GM23338 (cell line): ENCODE data around the gene TGIF1. TPM values are rescaled to one million over a fixed set of nuclear protein-coding genes. Genes with fewer than 3 reads are reported as not detected.

Experiments used
- ATAC-seq: fragments of 200-7000 bp; cut with Tn5 transposase; 3 replicates; pipeline ENCODE4 v1.9.1; 2020
- DNase-seq: peaks from one replicate; pipeline ENCODE4 v3.0.0-alpha.2; 2015; ENCODE audit warnings: low spot score
- H2AFZ ChIP-seq: fragments of 200-600 bp; sonication (generic); 2 replicates; pipeline ENCODE4 v1.8.0; 2016; ENCODE audit warnings: antibody characterized with exemption, mild to moderate bottlenecking, moderate library complexity
- H3F3A ChIP-seq: fragments of 200-600 bp; sonication (generic); replicated peaks from 2 replicates; pipeline ENCODE4 v1.8.0; 2017; ENCODE audit warnings: antibody characterized with exemption, mixed run types, low read depth
- H3K27ac ChIP-seq: fragments of 200-600 bp; sonication (generic); 2 replicates; pipeline ENCODE4 v1.6.1; 2016; ENCODE audit warnings: low read depth
- H3K27me3 ChIP-seq: fragments of 200-600 bp; sonication (generic); 2 replicates; pipeline ENCODE4 v1.8.0; 2016; ENCODE audit warnings: mild to moderate bottlenecking, mixed run types, moderate library complexity; ENCODE audit not compliant: insufficient read depth
- H3K36me3 ChIP-seq: fragments of 200-600 bp; sonication (generic); 2 replicates; pipeline ENCODE4 v1.8.0; 2016; ENCODE audit warnings: mild to moderate bottlenecking; ENCODE audit not compliant: insufficient read depth
- H3K4me1 ChIP-seq: fragments of 200-600 bp; sonication (generic); 2 replicates; pipeline ENCODE4 v1.8.0; 2016; ENCODE audit warnings: mild to moderate bottlenecking, moderate library complexity; ENCODE audit not compliant: insufficient read depth
- H3K4me2 ChIP-seq: fragments of 200-600 bp; sonication (generic); 2 replicates; pipeline ENCODE4 v1.7.1; 2017; ENCODE audit warnings: mixed run types
- H3K4me3 ChIP-seq: fragments of 200-600 bp; sonication (generic); 2 replicates; pipeline ENCODE4 v1.6.1; 2016; ENCODE audit warnings: mixed run types
- H3K79me2 ChIP-seq: fragments of 200-600 bp; sonication (generic); replicated peaks from 2 replicates; pipeline ENCODE4 v1.8.0; 2017; ENCODE audit warnings: mild to moderate bottlenecking; ENCODE audit not compliant: insufficient read depth
- H3K9me2 ChIP-seq: fragments of 200-600 bp; sonication (generic); 2 replicates; pipeline ENCODE4 v1.8.0; 2017; ENCODE audit not compliant: insufficient read depth
- H4K20me1 ChIP-seq: fragments of 200-600 bp; sonication (generic); replicated peaks from 2 replicates; pipeline ENCODE4 v1.8.0; 2017; ENCODE audit warnings: mild to moderate bottlenecking; ENCODE audit not compliant: insufficient read depth
- H3K27ac Mint-ChIP-seq: 2 replicates; pipeline ENCODE4 v1.8.0; 2020; ENCODE audit warnings: inconsistent platforms, mild to moderate bottlenecking, moderate library complexity, mixed read lengths
- H3K27me3 Mint-ChIP-seq: 3 replicates; pipeline ENCODE4 v1.8.0; 2022; ENCODE audit warnings: low read depth, mild to moderate bottlenecking, moderate library complexity, mixed read lengths, inconsistent platforms; ENCODE audit not compliant: insufficient read depth, poor library complexity
- H3K36me3 Mint-ChIP-seq: 3 replicates; pipeline ENCODE4 v1.8.0; 2021; ENCODE audit warnings: low read depth, mild to moderate bottlenecking, inconsistent platforms, moderate library complexity, mixed read lengths
- H3K4me1 Mint-ChIP-seq: 3 replicates; pipeline ENCODE4 v1.8.0; 2020; ENCODE audit warnings: mild to moderate bottlenecking, inconsistent platforms, mixed read lengths
- H3K4me3 Mint-ChIP-seq: 3 replicates; pipeline ENCODE4 v1.8.0; 2021; ENCODE audit warnings: moderate library complexity, mild to moderate bottlenecking, inconsistent platforms, mixed read lengths
- H3K9me3 Mint-ChIP-seq: 3 replicates; pipeline ENCODE4 v1.8.0; 2020; ENCODE audit warnings: moderate library complexity, mild to moderate bottlenecking, inconsistent platforms, mixed read lengths
- EZH2 ChIP-seq: fragments of 200-600 bp; sonication (generic); IDR thresholded peaks from one replicate; pipeline ENCODE4 v1.8.0; 2017; ENCODE audit warnings: antibody characterized with exemption, mild to moderate bottlenecking, low read depth; ENCODE audit not compliant: unreplicated experiment
- EZH2phosphoT487 ChIP-seq: fragments of 200-600 bp; sonication (generic); IDR thresholded peaks from one replicate; pipeline ENCODE4 v1.8.1; 2018; ENCODE audit warnings: antibody characterized with exemption; ENCODE audit not compliant: unreplicated experiment
- JUNB ChIP-seq: IDR thresholded peaks from one replicate; pipeline ENCODE4 v1.6.1; 2016; ENCODE audit warnings: antibody characterized with exemption; ENCODE audit not compliant: unreplicated experiment
- POLR2AphosphoS5 ChIP-seq: IDR thresholded peaks from 2 replicates; pipeline ENCODE4 v1.6.1; 2016; ENCODE audit warnings: antibody characterized with exemption, low read depth
- STAT1 ChIP-seq: IDR thresholded peaks from one replicate; pipeline ENCODE4 v1.6.1; 2016; ENCODE audit warnings: antibody characterized with exemption; ENCODE audit not compliant: unreplicated experiment
- ZNF114 ChIP-seq: fragments of 250-450 bp; sonication (Bioruptor Pico); IDR thresholded peaks from 2 replicates; pipeline ENCODE4 v1.5.0; 2020; ENCODE audit warnings: mild to moderate bottlenecking, moderate library complexity
- ZNF331 ChIP-seq: fragments of 250-450 bp; sonication (Bioruptor Pico); IDR thresholded peaks from 2 replicates; pipeline ENCODE4 v1.5.0; 2020; ENCODE audit warnings: low read depth, mild to moderate bottlenecking, moderate library complexity
- polyA plus RNA-seq: library from polyadenylated mRNA; unstranded; fragments of >200 nt; fragmentation: Nextera tagmentation; extraction: Ambion mirVana; gene quantifications from 2 replicates; pipeline ENCODE4 v1.2.1, GENCODE V29; 2016
- total RNA-seq: library from RNA; depleted of rRNA; stranded (reverse); fragments of >200 nt; shearing (Covaris generic); gene quantifications from 2 replicates; pipeline ENCODE4 v1.2.3, GENCODE V29; 2014
- TF ChIP-seq, protein P1 (sequence below), 2 experiments: fragments of 200-600 bp in 1 of 2; sonication (generic) in 1 of 2; conservative IDR thresholded peaks; 2 replicates each; pipeline versions ENCODE4 v1.5.1 to v1.6.1; 2016 to 2017; ENCODE audit warnings: antibody characterized with exemption in 2 of 2, low read depth in 2 of 2, mild to moderate bottlenecking in 2 of 2, moderate library complexity in 1 of 2
- TF ChIP-seq, protein P2 (sequence below): IDR thresholded peaks from 2 replicates; pipeline ENCODE4 v1.6.1; 2016; ENCODE audit warnings: antibody characterized with exemption
- TF ChIP-seq, protein P3 (sequence below): IDR thresholded peaks from one replicate; pipeline ENCODE4 v1.6.1; 2018; ENCODE audit warnings: antibody characterized with exemption; ENCODE audit not compliant: unreplicated experiment
- TF ChIP-seq, protein P4 (sequence below): fragments of 250-450 bp; sonication (Bioruptor Pico); IDR thresholded peaks from 2 replicates; pipeline ENCODE4 v1.5.0; 2020; ENCODE audit warnings: mild to moderate bottlenecking, moderate library complexity

Gene TGIF1
- total and polyA plus RNA-seq, 2 experiments from 2014 or later = 294 to 316 TPM

DNA sequence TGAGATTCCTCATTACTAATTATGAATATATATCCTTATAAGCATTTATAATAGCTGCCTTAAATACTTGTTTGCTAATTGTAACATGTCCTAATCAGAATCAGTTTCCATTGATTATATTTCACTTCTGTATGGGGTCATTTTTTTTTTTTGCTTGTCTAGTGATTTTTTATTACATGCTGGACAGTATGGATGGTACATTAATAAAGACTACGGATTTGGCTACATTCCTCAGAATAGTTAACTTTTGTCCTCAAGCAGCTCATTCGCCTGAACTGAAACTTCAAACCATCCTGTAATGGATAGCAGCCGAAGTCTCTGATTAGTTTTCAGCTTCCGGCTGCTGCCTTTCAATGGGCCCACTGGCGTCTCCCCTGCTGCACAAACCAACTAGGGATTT is 11.7 kb downstream of the TGIF1 start:
- Histone ChIP-seq H3F3A (peaks cover 14% of the 10 kb centered on the region), H3K36me3 (peaks cover 15% of the 10 kb centered on the region; the same call in 1 of the 2 replicates), H4K20me1 (no peaks in the 10 kb centered on the region), H2AFZ (no peak overlapping the region), H3K4me1 (peaks cover 52% of the 10 kb centered on the region), H3K27ac (peak overlapping the region; percentile 34), H3K4me3 (no peak overlapping the region), H3K79me2 (peaks cover 30% of the 10 kb centered on the region), H3K4me2 (no peak overlapping the region), H3K27me3 (no peaks in the 10 kb centered on the region), H3K9me2 (no peaks in the 10 kb centered on the region)
- Mint-ChIP-seq H3K9me3 (no peaks in the 10 kb centered on the region; the same call in 2 of the 3 replicates), H3K4me1 (peaks cover 60% of the 10 kb centered on the region), H3K27me3 (peaks cover 17% of the 10 kb centered on the region), H3K4me3 (no peak overlapping the region), H3K36me3 (peaks cover 57% of the 10 kb centered on the region), H3K27ac (peak overlapping the region; percentile 73)
- TF ChIP-seq STAT1 (no peak), EZH2 (no peak), ZNF331 (no peak), JUNB (no peak), ZNF114 (CRISPR knock-in tag) (no peak), POLR2AphosphoS5 (no peak; the same call in 1 of the 2 replicates), EZH2phosphoT487 (no peak)
- TF ChIP-seq, protein P1, sequence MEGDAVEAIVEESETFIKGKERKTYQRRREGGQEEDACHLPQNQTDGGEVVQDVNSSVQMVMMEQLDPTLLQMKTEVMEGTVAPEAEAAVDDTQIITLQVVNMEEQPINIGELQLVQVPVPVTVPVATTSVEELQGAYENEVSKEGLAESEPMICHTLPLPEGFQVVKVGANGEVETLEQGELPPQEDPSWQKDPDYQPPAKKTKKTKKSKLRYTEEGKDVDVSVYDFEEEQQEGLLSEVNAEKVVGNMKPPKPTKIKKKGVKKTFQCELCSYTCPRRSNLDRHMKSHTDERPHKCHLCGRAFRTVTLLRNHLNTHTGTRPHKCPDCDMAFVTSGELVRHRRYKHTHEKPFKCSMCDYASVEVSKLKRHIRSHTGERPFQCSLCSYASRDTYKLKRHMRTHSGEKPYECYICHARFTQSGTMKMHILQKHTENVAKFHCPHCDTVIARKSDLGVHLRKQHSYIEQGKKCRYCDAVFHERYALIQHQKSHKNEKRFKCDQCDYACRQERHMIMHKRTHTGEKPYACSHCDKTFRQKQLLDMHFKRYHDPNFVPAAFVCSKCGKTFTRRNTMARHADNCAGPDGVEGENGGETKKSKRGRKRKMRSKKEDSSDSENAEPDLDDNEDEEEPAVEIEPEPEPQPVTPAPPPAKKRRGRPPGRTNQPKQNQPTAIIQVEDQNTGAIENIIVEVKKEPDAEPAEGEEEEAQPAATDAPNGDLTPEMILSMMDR (conservative IDR thresholded peaks at IDR 0.05; ENCODE audit: low read depth in 2 of 2) = no peak
- TF ChIP-seq, protein P2, sequence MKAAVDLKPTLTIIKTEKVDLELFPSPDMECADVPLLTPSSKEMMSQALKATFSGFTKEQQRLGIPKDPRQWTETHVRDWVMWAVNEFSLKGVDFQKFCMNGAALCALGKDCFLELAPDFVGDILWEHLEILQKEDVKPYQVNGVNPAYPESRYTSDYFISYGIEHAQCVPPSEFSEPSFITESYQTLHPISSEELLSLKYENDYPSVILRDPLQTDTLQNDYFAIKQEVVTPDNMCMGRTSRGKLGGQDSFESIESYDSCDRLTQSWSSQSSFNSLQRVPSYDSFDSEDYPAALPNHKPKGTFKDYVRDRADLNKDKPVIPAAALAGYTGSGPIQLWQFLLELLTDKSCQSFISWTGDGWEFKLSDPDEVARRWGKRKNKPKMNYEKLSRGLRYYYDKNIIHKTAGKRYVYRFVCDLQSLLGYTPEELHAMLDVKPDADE = no peak
- TF ChIP-seq, protein P3, sequence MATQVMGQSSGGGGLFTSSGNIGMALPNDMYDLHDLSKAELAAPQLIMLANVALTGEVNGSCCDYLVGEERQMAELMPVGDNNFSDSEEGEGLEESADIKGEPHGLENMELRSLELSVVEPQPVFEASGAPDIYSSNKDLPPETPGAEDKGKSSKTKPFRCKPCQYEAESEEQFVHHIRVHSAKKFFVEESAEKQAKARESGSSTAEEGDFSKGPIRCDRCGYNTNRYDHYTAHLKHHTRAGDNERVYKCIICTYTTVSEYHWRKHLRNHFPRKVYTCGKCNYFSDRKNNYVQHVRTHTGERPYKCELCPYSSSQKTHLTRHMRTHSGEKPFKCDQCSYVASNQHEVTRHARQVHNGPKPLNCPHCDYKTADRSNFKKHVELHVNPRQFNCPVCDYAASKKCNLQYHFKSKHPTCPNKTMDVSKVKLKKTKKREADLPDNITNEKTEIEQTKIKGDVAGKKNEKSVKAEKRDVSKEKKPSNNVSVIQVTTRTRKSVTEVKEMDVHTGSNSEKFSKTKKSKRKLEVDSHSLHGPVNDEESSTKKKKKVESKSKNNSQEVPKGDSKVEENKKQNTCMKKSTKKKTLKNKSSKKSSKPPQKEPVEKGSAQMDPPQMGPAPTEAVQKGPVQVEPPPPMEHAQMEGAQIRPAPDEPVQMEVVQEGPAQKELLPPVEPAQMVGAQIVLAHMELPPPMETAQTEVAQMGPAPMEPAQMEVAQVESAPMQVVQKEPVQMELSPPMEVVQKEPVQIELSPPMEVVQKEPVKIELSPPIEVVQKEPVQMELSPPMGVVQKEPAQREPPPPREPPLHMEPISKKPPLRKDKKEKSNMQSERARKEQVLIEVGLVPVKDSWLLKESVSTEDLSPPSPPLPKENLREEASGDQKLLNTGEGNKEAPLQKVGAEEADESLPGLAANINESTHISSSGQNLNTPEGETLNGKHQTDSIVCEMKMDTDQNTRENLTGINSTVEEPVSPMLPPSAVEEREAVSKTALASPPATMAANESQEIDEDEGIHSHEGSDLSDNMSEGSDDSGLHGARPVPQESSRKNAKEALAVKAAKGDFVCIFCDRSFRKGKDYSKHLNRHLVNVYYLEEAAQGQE = no peak
- TF ChIP-seq, protein P4, sequence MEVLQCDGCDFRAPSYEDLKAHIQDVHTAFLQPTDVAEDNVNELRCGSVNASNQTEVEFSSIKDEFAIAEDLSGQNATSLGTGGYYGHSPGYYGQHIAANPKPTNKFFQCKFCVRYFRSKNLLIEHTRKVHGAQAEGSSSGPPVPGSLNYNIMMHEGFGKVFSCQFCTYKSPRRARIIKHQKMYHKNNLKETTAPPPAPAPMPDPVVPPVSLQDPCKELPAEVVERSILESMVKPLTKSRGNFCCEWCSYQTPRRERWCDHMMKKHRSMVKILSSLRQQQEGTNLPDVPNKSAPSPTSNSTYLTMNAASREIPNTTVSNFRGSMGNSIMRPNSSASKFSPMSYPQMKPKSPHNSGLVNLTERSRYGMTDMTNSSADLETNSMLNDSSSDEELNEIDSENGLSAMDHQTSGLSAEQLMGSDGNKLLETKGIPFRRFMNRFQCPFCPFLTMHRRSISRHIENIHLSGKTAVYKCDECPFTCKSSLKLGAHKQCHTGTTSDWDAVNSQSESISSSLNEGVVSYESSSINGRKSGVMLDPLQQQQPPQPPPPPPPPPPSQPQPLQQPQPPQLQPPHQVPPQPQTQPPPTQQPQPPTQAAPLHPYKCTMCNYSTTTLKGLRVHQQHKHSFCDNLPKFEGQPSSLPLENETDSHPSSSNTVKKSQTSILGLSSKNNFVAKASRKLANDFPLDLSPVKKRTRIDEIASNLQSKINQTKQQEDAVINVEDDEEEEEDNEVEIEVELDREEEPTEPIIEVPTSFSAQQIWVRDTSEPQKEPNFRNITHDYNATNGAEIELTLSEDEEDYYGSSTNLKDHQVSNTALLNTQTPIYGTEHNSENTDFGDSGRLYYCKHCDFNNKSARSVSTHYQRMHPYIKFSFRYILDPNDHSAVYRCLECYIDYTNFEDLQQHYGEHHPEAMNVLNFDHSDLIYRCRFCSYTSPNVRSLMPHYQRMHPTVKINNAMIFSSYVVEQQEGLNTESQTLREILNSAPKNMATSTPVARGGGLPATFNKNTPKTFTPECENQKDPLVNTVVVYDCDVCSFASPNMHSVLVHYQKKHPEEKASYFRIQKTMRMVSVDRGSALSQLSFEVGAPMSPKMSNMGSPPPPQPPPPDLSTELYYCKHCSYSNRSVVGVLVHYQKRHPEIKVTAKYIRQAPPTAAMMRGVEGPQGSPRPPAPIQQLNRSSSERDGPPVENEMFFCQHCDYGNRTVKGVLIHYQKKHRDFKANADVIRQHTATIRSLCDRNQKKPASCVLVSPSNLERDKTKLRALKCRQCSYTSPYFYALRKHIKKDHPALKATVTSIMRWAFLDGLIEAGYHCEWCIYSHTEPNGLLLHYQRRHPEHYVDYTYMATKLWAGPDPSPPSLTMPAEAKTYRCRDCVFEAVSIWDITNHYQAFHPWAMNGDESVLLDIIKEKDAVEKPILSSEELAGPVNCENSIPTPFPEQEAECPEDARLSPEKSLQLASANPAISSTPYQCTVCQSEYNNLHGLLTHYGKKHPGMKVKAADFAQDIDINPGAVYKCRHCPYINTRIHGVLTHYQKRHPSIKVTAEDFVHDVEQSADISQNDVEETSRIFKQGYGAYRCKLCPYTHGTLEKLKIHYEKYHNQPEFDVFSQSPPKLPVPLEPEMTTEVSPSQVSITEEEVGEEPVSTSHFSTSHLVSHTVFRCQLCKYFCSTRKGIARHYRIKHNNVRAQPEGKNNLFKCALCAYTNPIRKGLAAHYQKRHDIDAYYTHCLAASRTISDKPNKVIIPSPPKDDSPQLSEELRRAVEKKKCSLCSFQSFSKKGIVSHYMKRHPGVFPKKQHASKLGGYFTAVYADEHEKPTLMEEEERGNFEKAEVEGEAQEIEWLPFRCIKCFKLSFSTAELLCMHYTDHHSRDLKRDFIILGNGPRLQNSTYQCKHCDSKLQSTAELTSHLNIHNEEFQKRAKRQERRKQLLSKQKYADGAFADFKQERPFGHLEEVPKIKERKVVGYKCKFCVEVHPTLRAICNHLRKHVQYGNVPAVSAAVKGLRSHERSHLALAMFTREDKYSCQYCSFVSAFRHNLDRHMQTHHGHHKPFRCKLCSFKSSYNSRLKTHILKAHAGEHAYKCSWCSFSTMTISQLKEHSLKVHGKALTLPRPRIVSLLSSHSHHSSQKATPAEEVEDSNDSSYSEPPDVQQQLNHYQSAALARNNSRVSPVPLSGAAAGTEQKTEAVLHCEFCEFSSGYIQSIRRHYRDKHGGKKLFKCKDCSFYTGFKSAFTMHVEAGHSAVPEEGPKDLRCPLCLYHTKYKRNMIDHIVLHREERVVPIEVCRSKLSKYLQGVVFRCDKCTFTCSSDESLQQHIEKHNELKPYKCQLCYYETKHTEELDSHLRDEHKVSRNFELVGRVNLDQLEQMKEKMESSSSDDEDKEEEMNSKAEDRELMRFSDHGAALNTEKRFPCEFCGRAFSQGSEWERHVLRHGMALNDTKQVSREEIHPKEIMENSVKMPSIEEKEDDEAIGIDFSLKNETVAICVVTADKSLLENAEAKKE = no peak
- DNase-seq = no peak
- ATAC-seq = no peak
